ENCODE results near the gene TRIM7. TPM values are rescaled to one million over a fixed set of nuclear protein-coding genes. Genes with fewer than 3 reads are reported as not detected.
"Not testable (repeated sequence)": the region's sequence is repeated elsewhere in the genome, so short reads cannot be mapped to it uniquely, and the experiment has no call there.

Gene TRIM7
- total RNA-seq, 2 experiments from 2014 or later, result 3.4 to 3.8 TPM

- Mint-ChIP-seq H3K4me3 (peak overlapping the region; percentile 97), H3K9me3 (no peaks in the 10 kb centered on the region), H3K27me3 (peaks cover 20% of the 10 kb centered on the region), H3K4me1 (ENCODE audit: low read depth) (peaks cover 41% of the 10 kb centered on the region), H3K27ac (peak overlapping the region; percentile 88), H3K36me3 (ENCODE audit: low read depth) (peaks cover 35% of the 10 kb centered on the region)
- peak overlapping the region; percentile 81 for H3K4me3 ChIP-seq (ENCODE audit: low read length)
- peaks cover 56% of the 10 kb centered on the region for H3K4me1 ChIP-seq (ENCODE audit: insufficient read depth, low read length)
- no peaks in the 10 kb centered on the region for H3K9me3 ChIP-seq (ENCODE audit: control insufficient read depth in 1 of 2, insufficient read depth in 1 of 2, low read length in 2 of 2)
- ChIA-PET CTCF (no interaction called here), POLR2A (interaction anchor here (2.4 to 2.5 kb wide), 3 partner anchors 11 to 44 kb away, joined by 14 to 69 read pairs (median 41); partner anchors contain the start of genes TRIM52 and TRIM7)
- TF ChIP-seq CTCF (IDR thresholded peaks at IDR 0.05), result no peak
- intact Hi-C loops (cut with DNase I, micrococcal nuclease), result loop anchor here in 1 of 2 experiments (1.0 to 10.0 kb wide), 2 partner anchors 26 to 52 kb away; no protein-coding TSS in a partner anchor
- DNase-seq, result peak; percentile 36 to 87 (median 61)
- peak; percentile 31 for ATAC-seq (ENCODE audit: poor library complexity)
- peak overlapping the region; percentile 39 to 41 for H3K27ac ChIP-seq (ENCODE audit: low read depth in 1 of 2, low read length in 2 of 2)
- no peaks in the 10 kb centered on the region for H3K36me3 ChIP-seq (ENCODE audit: insufficient read depth, low read length)
- H3K27me3 ChIP-seq (ENCODE audit: control insufficient read depth in 1 of 2, insufficient read depth in 2 of 2, low read length in 2 of 2), result no peaks in the 10 kb centered on the region
Measured at GRCh38 chr5:181217111-181217802, 12.3 kb upstream of the TRIM7 start.

DNA sequence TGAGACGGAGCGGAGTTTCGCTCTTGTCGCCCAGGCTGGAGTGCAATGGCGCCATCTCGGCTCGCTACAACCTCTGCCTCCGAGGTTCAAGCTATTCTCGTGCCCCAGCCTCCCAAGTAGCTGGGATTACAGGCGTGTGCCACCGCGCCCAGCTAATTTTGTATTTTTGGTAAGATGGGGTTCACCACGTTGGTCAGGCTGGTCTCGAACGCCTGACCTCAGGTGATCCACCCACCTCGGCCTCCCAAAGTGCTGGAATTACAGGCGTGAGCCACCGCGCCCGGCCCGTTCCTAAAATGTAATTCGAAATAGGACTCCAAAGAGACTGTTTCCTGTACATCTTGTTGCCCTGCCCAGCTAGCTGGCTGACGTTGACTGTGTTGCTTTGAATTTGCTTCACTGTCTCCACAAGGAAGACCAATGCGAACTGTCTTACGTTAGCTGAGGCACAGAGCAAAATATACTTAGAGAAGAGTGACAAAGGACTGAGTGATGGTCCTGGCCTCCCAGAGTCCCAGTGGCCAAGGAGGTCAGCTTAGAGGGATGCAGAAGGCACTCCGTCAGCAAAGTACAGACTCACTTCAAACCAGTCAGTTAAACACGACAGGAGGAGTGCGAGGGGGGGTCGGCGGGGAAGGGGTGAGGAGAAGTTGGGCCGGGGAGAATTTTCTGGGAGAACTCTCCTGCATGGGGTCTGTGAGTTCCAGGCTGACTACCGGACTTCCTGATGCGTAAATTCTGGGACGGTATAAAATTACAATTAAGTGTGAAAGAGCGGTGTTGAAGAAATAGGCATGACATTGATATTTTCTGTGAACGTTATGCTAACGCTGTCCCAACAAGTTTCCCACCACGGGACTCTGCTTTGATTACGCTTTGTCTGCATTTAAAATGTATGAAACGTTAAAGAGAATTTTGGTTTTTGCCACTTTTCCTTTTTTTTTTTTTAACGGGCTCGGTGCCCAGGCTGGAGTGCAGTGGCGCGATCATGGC is 11.3 kb upstream of the TRIM7 start:
- DNase-seq (peak in 6 of 14 experiments; percentile 41 to 70 (median 60)), ATAC-seq (ENCODE audit: poor library complexity) (peak; percentile 61)
- ChIA-PET CTCF (no interaction called here), POLR2A (interaction anchor here (0.7 to 2.5 kb wide), 8 partner anchors 10 to 413 kb away, joined by 3 to 69 read pairs (median 6); partner anchors contain the start of genes TRIM52 and TRIM7)
- Histone ChIP-seq H3K4me1 (ENCODE audit: insufficient read depth, low read length) (peaks cover 47% of the 10 kb centered on the region), H3K27me3 (ENCODE audit: control insufficient read depth in 1 of 2, insufficient read depth in 2 of 2, low read length in 2 of 2) (no peaks in the 10 kb centered on the region), H3K4me3 (ENCODE audit: low read length) (peak overlapping the region; percentile 81), H3K27ac (ENCODE audit: low read depth in 1 of 2, low read length in 2 of 2) (peak overlapping the region in 1 of 2 donors; percentile 1), H3K36me3 (ENCODE audit: insufficient read depth, low read length) (no peaks in the 10 kb centered on the region), H3K9me3 (ENCODE audit: control insufficient read depth in 1 of 2, insufficient read depth in 1 of 2, low read length in 2 of 2) (no peaks in the 10 kb centered on the region)
- peak overlapping the region; percentile 97 for H3K4me3 Mint-ChIP-seq
- TF ChIP-seq CTCF (IDR thresholded peaks at IDR 0.05), result no peak
- intact Hi-C loops (cut with DNase I, micrococcal nuclease), result loop anchor here (1.0 to 10.0 kb wide), 2 partner anchors 10 to 51 kb away; no protein-coding TSS in a partner anchor
- H3K36me3 Mint-ChIP-seq (ENCODE audit: low read depth), result peaks cover 26% of the 10 kb centered on the region
- peak overlapping the region; percentile 88 for H3K27ac Mint-ChIP-seq
- H3K27me3 Mint-ChIP-seq, result peaks cover 10% of the 10 kb centered on the region
- H3K4me1 Mint-ChIP-seq (ENCODE audit: low read depth), result peaks cover 32% of the 10 kb centered on the region
- no peaks in the 10 kb centered on the region for H3K9me3 Mint-ChIP-seq

DNA sequence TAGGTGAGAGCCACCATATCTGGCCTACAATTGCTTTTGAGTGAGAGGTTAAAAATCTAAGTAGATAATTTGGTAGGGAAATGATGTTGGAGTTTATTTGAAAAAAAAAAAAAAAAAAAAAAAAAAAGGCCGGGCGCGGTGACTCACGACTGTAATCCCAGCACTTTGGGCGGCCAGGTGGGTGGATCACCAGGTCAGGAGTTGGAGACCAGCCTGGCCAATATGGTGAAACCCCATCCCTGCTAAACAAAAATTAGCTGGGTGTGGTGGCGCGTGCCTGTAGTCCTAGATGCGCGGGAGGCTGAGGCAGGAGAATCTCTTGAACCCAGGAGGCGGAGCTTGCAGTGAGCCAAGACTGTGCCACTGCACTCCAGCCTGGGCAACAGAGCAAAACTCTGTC is 9.3 kb upstream of the TRIM7 start:
- H3K27me3 ChIP-seq (ENCODE audit: control insufficient read depth in 1 of 2, insufficient read depth in 2 of 2, low read length in 2 of 2); H3K9me3 Mint-ChIP-seq; DNase-seq; H3K4me3 ChIP-seq (ENCODE audit: low read length); H3K36me3 ChIP-seq (ENCODE audit: insufficient read depth, low read length); H3K27ac ChIP-seq (ENCODE audit: low read depth in 1 of 2, low read length in 2 of 2); ATAC-seq (ENCODE audit: poor library complexity); H3K27me3 Mint-ChIP-seq; H3K9me3 ChIP-seq (ENCODE audit: control insufficient read depth in 1 of 2, insufficient read depth in 1 of 2, low read length in 2 of 2): not testable (repeated sequence)
- ChIA-PET CTCF (interaction anchor here (1.7 kb wide), 1 partner anchor 47 kb away, joined by 3 read pairs; the partner anchor contains the start of gene TRIM52), POLR2A (interaction anchor here (1.2 kb wide), 1 partner anchor 22 kb away, joined by 5 read pairs; no protein-coding TSS in a partner anchor)
- peaks cover 31% of the 10 kb centered on the region for H3K4me1 ChIP-seq (ENCODE audit: insufficient read depth, low read length)
- H3K4me1 Mint-ChIP-seq (ENCODE audit: low read depth), result peaks cover 35% of the 10 kb centered on the region
- peaks cover 22% of the 10 kb centered on the region for H3K36me3 Mint-ChIP-seq (ENCODE audit: low read depth)
- peak overlapping the region; percentile 23 for H3K27ac Mint-ChIP-seq
- H3K4me3 Mint-ChIP-seq, result peak overlapping the region; percentile 36
- intact Hi-C loops (cut with DNase I, micrococcal nuclease), result loop anchor here in 1 of 2 experiments (10.0 kb wide), 1 partner anchor 49 kb away; no protein-coding TSS in a partner anchor

Measured in CD4-positive, alpha-beta T cell (primary cell).